Astrocyte of the spinal cord (primary cell): Measurements from ENCODE around the gene AP1S1.

ENCODE experiments used
- DNase-seq: peaks from one replicate; pipeline ENCODE4 v3.0.0; 2011; ENCODE audit warnings: low read depth, low spot score
- H3K4me3 ChIP-seq: 2 replicates; pipeline ENCODE4 v1.5.1; 2011; ENCODE audit warnings: low read depth, mild to moderate bottlenecking, low read length, moderate library complexity
- CTCF ChIP-seq: IDR thresholded peaks from 2 replicates; pipeline ENCODE4 v1.5.1; 2012; ENCODE audit warnings: low read depth, mild to moderate bottlenecking, low read length, inconsistent platforms
- in situ Hi-C: cut with HindIII; loops from 2 replicates; pipeline ENCODE4 v1.10.0; 2017; ENCODE audit warnings: low sequenced_read_pairs

AP1S1 gene

GRCh38 chr7:101170617-101171441 is 16.6 kb downstream of the AP1S1 start:
- in situ Hi-C loops = no loop called here
- no peak for TF ChIP-seq CTCF
- no peak for DNase-seq
- no peak overlapping the region for H3K4me3 ChIP-seq

- TF ChIP-seq CTCF = peak; percentile 29
- no peak for DNase-seq
- in situ Hi-C loops = no loop called here
- no peak overlapping the region for H3K4me3 ChIP-seq
These were observed 17.2 kb downstream of the AP1S1 start for GRCh38 chr7:101171442-101171837.

GRCh38 chr7:101172005-101172853 is 18.0 kb downstream of the AP1S1 start:
- TF ChIP-seq CTCF = no peak
- no peak overlapping the region for H3K4me3 ChIP-seq
- in situ Hi-C loops = no loop called here
- no peak for DNase-seq

- no peak overlapping the region for H3K4me3 ChIP-seq
- in situ Hi-C loops = no loop called here
- TF ChIP-seq CTCF = no peak
- peak; percentile 68 for DNase-seq
These were observed 18.8 kb downstream of the AP1S1 start for GRCh38 chr7:101172854-101173751.

- DNase-seq = no peak
- in situ Hi-C loops = no loop called here
- no peak overlapping the region for H3K4me3 ChIP-seq
- TF ChIP-seq CTCF = no peak
These were observed 19.5 kb downstream of the AP1S1 start for GRCh38 chr7:101173752-101174244.

GRCh38 chr7:101174322-101174854 is 20.1 kb downstream of the AP1S1 start:
- TF ChIP-seq CTCF = no peak
- in situ Hi-C loops = no loop called here
- no peak for DNase-seq
- H3K4me3 ChIP-seq = no peak overlapping the region
